Measurements from ENCODE around the gene NAT16. TPM values are rescaled to one million over a fixed set of nuclear protein-coding genes. Genes with fewer than 3 reads are reported as not detected.
A peak's percentile ranks its signal among the peaks of the same experiment; 100 is the strongest.

The NAT16 gene
- total and polyA plus RNA-seq, 2 of the 13 experiments (the other 11 are each of a cell fraction or from before 2014, with no cell fraction given) = 0.04 TPM; not detected in 1

GRCh38 chr7:101217388-101218235 lies 37.5 kb upstream of the NAT16 start, which contains the start of the genes PLOD3 and ZNHIT1 (continued):
- TF ChIP-seq, protein P1, sequence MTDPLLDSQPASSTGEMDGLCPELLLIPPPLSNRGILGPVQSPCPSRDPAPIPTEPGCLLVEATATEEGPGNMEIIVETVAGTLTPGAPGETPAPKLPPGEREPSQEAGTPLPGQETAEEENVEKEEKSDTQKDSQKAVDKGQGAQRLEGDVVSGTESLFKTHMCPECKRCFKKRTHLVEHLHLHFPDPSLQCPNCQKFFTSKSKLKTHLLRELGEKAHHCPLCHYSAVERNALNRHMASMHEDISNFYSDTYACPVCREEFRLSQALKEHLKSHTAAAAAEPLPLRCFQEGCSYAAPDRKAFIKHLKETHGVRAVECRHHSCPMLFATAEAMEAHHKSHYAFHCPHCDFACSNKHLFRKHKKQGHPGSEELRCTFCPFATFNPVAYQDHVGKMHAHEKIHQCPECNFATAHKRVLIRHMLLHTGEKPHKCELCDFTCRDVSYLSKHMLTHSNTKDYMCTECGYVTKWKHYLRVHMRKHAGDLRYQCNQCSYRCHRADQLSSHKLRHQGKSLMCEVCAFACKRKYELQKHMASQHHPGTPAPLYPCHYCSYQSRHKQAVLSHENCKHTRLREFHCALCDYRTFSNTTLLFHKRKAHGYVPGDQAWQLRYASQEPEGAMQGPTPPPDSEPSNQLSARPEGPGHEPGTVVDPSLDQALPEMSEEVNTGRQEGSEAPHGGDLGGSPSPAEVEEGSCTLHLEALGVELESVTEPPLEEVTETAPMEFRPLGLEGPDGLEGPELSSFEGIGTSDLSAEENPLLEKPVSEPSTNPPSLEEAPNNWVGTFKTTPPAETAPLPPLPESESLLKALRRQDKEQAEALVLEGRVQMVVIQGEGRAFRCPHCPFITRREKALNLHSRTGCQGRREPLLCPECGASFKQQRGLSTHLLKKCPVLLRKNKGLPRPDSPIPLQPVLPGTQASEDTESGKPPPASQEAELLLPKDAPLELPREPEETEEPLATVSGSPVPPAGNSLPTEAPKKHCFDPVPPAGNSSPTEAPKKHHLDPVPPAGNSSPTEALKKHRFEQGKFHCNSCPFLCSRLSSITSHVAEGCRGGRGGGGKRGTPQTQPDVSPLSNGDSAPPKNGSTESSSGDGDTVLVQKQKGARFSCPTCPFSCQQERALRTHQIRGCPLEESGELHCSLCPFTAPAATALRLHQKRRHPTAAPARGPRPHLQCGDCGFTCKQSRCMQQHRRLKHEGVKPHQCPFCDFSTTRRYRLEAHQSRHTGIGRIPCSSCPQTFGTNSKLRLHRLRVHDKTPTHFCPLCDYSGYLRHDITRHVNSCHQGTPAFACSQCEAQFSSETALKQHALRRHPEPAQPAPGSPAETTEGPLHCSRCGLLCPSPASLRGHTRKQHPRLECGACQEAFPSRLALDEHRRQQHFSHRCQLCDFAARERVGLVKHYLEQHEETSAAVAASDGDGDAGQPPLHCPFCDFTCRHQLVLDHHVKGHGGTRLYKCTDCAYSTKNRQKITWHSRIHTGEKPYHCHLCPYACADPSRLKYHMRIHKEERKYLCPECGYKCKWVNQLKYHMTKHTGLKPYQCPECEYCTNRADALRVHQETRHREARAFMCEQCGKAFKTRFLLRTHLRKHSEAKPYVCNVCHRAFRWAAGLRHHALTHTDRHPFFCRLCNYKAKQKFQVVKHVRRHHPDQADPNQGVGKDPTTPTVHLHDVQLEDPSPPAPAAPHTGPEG (CRISPR knock-in tag; IDR thresholded peaks at IDR 0.05) = peak; percentile 48
- no peak for TF ChIP-seq FOXO1 (CRISPR knock-in tag; IDR thresholded peaks at IDR 0.05)
- no peak for TF ChIP-seq NR2F6 (IDR thresholded peaks at IDR 0.05)
- TF ChIP-seq NR2F6 (CRISPR knock-in tag; IDR thresholded peaks at IDR 0.05) = peak; percentile 79; the same call in 1 of the 2 replicates
- TF ChIP-seq ZNF205 (CRISPR knock-in tag; IDR thresholded peaks at IDR 0.05) = no peak
- no peak for TF ChIP-seq SIX4 (CRISPR knock-in tag; IDR thresholded peaks at IDR 0.05)
- TF ChIP-seq ZNF496 (CRISPR knock-in tag; IDR thresholded peaks at IDR 0.05; ENCODE audit: insufficient replicate concordance) = no peak
- peak; percentile 37; the same call in 1 of the 2 replicates for TF ChIP-seq GATAD2A (CRISPR knock-in tag; IDR thresholded peaks at IDR 0.05)
- peak; percentile 22 for TF ChIP-seq ZEB1 (IDR thresholded peaks at IDR 0.05; ENCODE audit: insufficient replicate concordance, low read depth)
- no peak for TF ChIP-seq ZNF790 (CRISPR knock-in tag; IDR thresholded peaks at IDR 0.05; ENCODE audit: borderline replicate concordance)
- TF ChIP-seq MAZ (IDR thresholded peaks at IDR 0.05; ENCODE audit: borderline replicate concordance, low read depth, low read length) = 0 out of 2 replicates have a peak, but pooled peaks have one; percentile 37
- peak; percentile 62; the same call in 1 of the 2 replicates for TF ChIP-seq MAZ (CRISPR knock-in tag; IDR thresholded peaks at IDR 0.05; ENCODE audit: low read depth)
- TF ChIP-seq ZNF34 (CRISPR knock-in tag; IDR thresholded peaks at IDR 0.05; ENCODE audit: borderline replicate concordance) = no peak
- TF ChIP-seq ZNF781 (CRISPR knock-in tag; IDR thresholded peaks at IDR 0.05; ENCODE audit: borderline replicate concordance, not compliant biosample characterization) = no peak
- TF ChIP-seq SALL1 (CRISPR knock-in tag; IDR thresholded peaks at IDR 0.05) = peak; percentile 45
- TF ChIP-seq, protein P2, sequence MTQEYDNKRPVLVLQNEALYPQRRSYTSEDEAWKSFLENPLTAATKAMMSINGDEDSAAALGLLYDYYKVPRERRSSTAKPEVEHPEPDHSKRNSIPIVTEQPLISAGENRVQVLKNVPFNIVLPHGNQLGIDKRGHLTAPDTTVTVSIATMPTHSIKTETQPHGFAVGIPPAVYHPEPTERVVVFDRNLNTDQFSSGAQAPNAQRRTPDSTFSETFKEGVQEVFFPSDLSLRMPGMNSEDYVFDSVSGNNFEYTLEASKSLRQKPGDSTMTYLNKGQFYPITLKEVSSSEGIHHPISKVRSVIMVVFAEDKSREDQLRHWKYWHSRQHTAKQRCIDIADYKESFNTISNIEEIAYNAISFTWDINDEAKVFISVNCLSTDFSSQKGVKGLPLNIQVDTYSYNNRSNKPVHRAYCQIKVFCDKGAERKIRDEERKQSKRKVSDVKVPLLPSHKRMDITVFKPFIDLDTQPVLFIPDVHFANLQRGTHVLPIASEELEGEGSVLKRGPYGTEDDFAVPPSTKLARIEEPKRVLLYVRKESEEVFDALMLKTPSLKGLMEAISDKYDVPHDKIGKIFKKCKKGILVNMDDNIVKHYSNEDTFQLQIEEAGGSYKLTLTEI (CRISPR knock-in tag; conservative IDR thresholded peaks at IDR 0.05) = no peak
- TF ChIP-seq CEBPG (CRISPR knock-in tag; IDR thresholded peaks at IDR 0.05) = no peak
- peak; percentile 33 for TF ChIP-seq ASH2L (IDR thresholded peaks at IDR 0.05; ENCODE audit: insufficient read length, low read depth, low read length)
- TF ChIP-seq HCFC1 (IDR thresholded peaks at IDR 0.05; ENCODE audit: low read depth, low read length) = peak; percentile 80
- TF ChIP-seq, protein P3, sequence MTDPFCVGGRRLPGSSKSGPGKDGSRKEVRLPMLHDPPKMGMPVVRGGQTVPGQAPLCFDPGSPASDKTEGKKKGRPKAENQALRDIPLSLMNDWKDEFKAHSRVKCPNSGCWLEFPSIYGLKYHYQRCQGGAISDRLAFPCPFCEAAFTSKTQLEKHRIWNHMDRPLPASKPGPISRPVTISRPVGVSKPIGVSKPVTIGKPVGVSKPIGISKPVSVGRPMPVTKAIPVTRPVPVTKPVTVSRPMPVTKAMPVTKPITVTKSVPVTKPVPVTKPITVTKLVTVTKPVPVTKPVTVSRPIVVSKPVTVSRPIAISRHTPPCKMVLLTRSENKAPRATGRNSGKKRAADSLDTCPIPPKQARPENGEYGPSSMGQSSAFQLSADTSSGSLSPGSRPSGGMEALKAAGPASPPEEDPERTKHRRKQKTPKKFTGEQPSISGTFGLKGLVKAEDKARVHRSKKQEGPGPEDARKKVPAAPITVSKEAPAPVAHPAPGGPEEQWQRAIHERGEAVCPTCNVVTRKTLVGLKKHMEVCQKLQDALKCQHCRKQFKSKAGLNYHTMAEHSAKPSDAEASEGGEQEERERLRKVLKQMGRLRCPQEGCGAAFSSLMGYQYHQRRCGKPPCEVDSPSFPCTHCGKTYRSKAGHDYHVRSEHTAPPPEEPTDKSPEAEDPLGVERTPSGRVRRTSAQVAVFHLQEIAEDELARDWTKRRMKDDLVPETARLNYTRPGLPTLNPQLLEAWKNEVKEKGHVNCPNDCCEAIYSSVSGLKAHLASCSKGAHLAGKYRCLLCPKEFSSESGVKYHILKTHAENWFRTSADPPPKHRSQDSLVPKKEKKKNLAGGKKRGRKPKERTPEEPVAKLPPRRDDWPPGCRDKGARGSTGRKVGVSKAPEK (CRISPR knock-in tag; IDR thresholded peaks at IDR 0.05; ENCODE audit: borderline replicate concordance) = no peak
